B cell (primary cell): ENCODE measurements around the gene PHKA2.

Experiments used
- EZH2 ChIP-seq: IDR thresholded peaks from 2 replicates; pipeline ENCODE4 v1.6.1; 2012; ENCODE audit warnings: borderline replicate concordance, low read depth, mild to moderate bottlenecking, moderate library complexity, low read length; ENCODE audit not compliant: insufficient read depth, poor library complexity, severe bottlenecking
- TF ChIP-seq, protein P1 (sequence below): fragments of 200-600 bp; IDR thresholded peaks from one replicate; pipeline ENCODE4 v1.8.0; 2022; ENCODE audit warnings: antibody characterized with exemption, mild to moderate bottlenecking

- TF ChIP-seq, protein P1, sequence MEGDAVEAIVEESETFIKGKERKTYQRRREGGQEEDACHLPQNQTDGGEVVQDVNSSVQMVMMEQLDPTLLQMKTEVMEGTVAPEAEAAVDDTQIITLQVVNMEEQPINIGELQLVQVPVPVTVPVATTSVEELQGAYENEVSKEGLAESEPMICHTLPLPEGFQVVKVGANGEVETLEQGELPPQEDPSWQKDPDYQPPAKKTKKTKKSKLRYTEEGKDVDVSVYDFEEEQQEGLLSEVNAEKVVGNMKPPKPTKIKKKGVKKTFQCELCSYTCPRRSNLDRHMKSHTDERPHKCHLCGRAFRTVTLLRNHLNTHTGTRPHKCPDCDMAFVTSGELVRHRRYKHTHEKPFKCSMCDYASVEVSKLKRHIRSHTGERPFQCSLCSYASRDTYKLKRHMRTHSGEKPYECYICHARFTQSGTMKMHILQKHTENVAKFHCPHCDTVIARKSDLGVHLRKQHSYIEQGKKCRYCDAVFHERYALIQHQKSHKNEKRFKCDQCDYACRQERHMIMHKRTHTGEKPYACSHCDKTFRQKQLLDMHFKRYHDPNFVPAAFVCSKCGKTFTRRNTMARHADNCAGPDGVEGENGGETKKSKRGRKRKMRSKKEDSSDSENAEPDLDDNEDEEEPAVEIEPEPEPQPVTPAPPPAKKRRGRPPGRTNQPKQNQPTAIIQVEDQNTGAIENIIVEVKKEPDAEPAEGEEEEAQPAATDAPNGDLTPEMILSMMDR: no peak
- no peak for TF ChIP-seq EZH2
Observed at GRCh38 chrX:18920079-18920478, 63.8 kb downstream of the PHKA2 start.
